Activated CD8-positive, alpha-beta memory T cell treated with anti-CD3 and anti-CD28 coated beads for 36 hours (primary cell): Measurements from ENCODE around the gene SLC16A10. TPM values are rescaled to one million over a fixed set of nuclear protein-coding genes. Genes with fewer than 3 reads are reported as not detected.
"Not testable (repeated sequence)": the region's sequence is repeated elsewhere in the genome, so short reads cannot be mapped to it uniquely, and the experiment has no call there.

Experiments used
- CTCF ChIA-PET: fragments of 350-600 bp; sonication (Branson Sonifier 250); formaldehyde crosslinking; loops from one replicate; lab custom pipeline; 2021; ENCODE audit warnings: antibody characterized with exemption; lab: Charles Lee
- POLR2A ChIA-PET: fragments of 350-600 bp; sonication (Branson Sonifier 250); formaldehyde crosslinking; loops from one replicate; lab custom pipeline; 2021; ENCODE audit warnings: antibody characterized with exemption; lab: Charles Lee
- total RNA-seq, 2 experiments: library from RNA; stranded (reverse); gene quantifications; one replicate each; pipeline ENCODE4 v1.2.3, GENCODE V29; 2021

Gene SLC16A10
- total RNA-seq, result 1 to 10 TPM; 4.4 to 5.3 TPM

DNA sequence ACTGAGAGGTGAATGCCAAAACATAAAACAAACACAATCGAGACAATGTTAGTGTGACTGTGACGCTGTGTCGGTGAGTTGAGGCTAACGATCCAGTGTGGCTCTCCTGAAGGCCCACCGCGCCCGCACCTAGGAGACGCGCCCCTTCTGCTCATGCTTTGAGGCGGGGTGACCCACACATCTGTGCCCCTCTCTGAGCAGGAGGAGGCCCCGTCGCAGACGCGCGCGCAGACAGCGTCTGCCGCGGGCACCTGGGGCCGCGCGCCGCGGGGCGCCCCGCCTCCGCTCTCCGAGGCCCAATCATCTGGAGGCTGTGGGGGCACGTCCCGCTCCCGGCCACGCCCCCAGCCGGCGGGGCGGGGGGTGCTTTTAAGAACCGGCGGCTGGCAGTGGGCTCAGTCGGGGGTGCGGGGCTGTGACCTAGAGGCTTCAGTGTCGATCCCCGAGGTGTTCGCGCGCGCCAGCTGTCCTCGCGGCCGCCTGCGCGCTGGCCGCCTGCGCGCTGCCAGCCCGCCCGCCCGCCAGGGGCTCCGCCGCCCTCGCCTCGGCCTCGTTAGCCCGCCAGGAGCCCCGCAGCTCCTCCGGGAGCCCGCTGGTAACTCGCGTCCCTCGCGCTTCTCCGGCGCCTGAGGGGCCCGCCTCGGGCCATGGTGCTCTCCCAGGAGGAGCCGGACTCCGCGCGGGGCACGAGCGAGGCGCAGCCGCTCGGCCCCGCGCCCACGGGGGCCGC lies at the start of gene SLC16A10:
TSS of gene SLC16A10 (plus strand) at position 398 of the 730 bp plus-strand sequence. CDS start at position 648, 250 bp downstream.
- ChIA-PET POLR2A (interaction anchor here (1.4 kb wide), 1 partner anchor 272 kb away, joined by 5 read pairs; the partner anchor contains the start of gene CDK19), CTCF (interaction anchor here (0.9 kb wide), 1 partner anchor 172 kb away, joined by 4 read pairs; a partner anchor contains a TSS)

GRCh38 chr6:111038534-111039252 lies 48.6 kb upstream of the SLC16A10 start:
- POLR2A ChIA-PET, result no interaction called here

DNA sequence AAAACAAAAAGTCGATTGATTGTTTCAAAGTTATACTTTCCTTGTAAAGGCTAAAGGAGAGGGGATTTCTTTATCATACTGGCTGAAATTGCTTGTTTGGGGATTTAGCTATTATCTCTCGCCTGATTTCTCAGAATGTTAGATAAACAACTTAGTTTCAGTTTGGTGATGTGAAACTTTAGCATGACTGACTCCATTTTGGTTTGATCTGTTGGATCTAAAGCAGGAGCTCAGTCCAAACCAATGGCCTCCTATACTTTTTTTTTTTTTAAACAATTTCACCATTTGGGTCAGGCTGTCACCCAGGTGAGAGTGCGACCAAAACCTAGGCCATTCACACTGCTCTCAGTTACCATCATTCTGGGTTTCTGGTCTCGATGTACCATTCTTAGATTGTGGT lies 45.4 kb upstream of the SLC16A10 start:
- POLR2A ChIA-PET, result no interaction called here
- CTCF ChIA-PET, result interaction anchor here (0.7 kb wide), 1 partner anchor 115 kb away, joined by 3 read pairs; no protein-coding TSS in a partner anchor

More at GRCh38 chr6:111038534-111039252, 48.6 kb upstream of the SLC16A10 start:
- CTCF ChIA-PET, result no interaction called here

GRCh38 chr6:111047244-111047643 lies 40.1 kb upstream of the SLC16A10 start:
- POLR2A ChIA-PET, result no interaction called here
- CTCF ChIA-PET, result interaction anchor here (0.6 to 1.5 kb wide), 3 partner anchors 11 to 163 kb away, joined by 3 read pairs; no protein-coding TSS in a partner anchor

- ChIA-PET CTCF (no interaction called here), POLR2A (no interaction called here)
Measured at GRCh38 chr6:111050261-111051023, 36.9 kb upstream of the SLC16A10 start.

GRCh38 chr6:111052171-111052570 lies 35.1 kb upstream of the SLC16A10 start:
- CTCF ChIA-PET, result no interaction called here
- POLR2A ChIA-PET, result no interaction called here

DNA sequence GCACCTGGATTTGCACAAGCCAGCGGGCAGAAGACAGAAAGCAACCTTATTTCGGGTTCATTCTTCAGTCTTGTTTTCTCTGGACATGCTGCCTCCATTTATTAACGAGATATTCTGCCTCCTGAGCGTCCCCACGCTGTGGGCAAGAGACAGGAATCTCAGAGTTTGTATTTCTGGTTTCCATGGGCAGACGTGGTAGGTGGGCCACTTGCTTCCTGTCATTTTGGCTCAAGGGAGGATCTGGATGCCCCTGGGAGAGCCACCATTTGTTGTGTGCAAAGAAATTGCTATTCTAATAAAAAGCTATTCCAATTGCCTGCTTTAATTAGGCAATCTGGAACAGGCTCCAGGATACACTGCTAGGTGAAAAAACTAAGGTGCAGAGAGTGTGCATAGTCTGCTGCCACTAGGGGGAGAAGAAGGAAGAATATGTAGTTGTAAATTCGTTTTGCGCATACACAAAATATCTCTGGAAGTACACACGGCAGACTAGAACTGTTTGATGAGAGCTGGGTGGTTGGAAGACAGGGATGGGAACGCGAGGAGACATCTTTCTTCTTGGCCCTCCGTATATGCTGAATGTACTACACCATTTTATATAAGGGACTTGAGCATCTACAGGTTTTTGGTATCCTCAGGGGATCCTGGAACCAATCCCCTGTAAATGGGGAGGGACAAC lies 30.1 kb upstream of the SLC16A10 start:
- POLR2A ChIA-PET, result no interaction called here
- CTCF ChIA-PET, result interaction anchor here (0.8 to 2.5 kb wide), 7 partner anchors 10 to 162 kb away, joined by 3 to 15 read pairs (median 4); no protein-coding TSS in a partner anchor

- ChIA-PET CTCF (no interaction called here), POLR2A (no interaction called here)
Measured at GRCh38 chr6:111061508-111061907, 25.8 kb upstream of the SLC16A10 start.

GRCh38 chr6:111061985-111062384 lies 25.3 kb upstream of the SLC16A10 start:
- CTCF ChIA-PET, POLR2A ChIA-PET: not testable (repeated sequence)

- POLR2A ChIA-PET, CTCF ChIA-PET: not testable (repeated sequence)
Measured at GRCh38 chr6:111062860-111063259, 24.4 kb upstream of the SLC16A10 start.

- CTCF ChIA-PET, result interaction anchor here (1.6 kb wide), 1 partner anchor 11 kb away, joined by 5 read pairs; no protein-coding TSS in a partner anchor
- POLR2A ChIA-PET, result no interaction called here
Measured at GRCh38 chr6:111068109-111068865, 19.0 kb upstream of the SLC16A10 start.

GRCh38 chr6:111068866-111069234 lies 18.5 kb upstream of the SLC16A10 start:
- POLR2A ChIA-PET, result no interaction called here
- CTCF ChIA-PET, result interaction anchor here (1.6 kb wide), 1 partner anchor 11 kb away, joined by 5 read pairs; no protein-coding TSS in a partner anchor

DNA sequence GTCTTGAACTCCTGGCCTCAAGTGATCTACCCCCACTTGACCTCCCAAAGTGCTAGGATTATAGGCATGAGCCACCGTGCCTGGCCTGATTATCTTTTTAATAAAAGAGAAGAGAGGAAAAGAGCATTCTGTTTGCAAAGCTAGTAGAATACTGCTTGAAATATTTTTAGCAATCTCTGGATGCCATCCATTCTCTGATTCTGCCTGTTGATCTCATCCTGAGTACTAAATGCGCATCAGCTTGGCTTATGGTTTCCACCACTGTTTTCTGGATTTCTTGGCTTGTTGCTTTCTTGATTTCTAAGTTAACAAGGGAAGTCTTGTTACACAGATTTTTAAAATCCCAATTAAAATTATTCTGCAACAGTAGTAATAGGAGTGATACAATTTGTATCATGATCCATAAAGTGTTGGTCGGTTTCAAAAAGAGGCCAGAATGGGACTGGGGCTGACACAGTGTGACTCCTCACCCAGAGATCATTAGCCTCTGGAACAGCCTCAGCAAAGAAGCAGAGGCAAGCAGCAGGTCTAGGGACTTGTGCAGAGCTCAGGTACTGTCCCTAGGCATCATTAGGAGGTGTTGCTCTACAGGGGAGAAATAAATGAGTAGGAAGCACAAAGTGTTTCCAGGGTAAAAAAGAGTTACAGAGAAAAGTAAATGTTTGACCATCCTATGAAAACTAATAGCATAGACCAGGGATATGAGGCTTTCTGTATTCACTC lies 17.8 kb upstream of the SLC16A10 start:
- POLR2A ChIA-PET, result no interaction called here
- CTCF ChIA-PET, result interaction anchor here (1.6 kb wide), 1 partner anchor 12 kb away, joined by 5 read pairs; no protein-coding TSS in a partner anchor

- CTCF ChIA-PET, result no interaction called here
- POLR2A ChIA-PET, result no interaction called here
Measured at GRCh38 chr6:111070105-111071005, 16.9 kb upstream of the SLC16A10 start.

DNA sequence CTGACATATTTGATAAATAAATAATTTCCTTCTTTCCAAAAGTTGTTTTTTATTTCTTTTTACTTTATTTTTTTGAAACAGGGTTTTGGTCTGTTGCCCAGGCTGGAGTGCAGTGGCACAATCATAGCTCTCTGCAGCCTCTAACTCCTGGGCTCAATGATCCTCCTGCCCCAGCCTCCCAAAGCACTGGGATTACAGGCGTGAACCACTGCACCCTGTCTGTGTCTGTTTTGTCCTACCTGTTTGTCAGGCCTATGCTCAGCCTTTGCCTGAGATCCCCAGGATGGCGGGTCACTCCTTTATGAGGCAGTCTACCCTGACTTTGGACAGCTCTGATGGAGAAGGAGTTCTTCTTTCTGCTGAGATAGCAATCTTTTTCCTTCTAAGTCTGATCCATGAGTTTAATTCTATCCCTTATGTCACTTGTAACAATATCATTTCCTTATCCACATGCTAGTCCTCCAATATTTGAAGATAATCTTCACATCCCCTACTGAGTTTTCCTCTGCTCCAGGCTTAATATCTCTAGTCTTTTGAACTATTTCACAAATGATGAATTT lies 14.4 kb upstream of the SLC16A10 start:
- CTCF ChIA-PET, result no interaction called here

DNA sequence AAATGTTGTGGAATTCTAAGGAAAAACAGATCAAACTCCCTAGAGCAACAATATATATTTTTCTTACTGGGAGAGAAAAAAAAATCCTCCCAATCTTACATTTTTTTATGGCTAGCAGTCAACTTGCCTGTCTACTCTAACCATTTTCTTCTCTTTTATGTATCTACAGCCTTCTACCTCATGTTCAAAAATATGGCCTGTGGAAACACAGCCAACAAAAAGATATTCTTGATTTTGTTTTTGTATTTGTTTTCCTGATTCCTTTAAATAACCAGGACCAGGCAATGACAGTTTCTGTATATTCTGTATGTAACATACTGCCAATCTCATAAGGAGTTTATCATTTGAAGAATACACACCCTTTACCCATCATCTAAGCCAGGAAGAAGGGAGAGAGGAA lies 13.0 kb upstream of the SLC16A10 start:
- POLR2A ChIA-PET, result no interaction called here
- CTCF ChIA-PET, result no interaction called here

More for the DNA sequence above, 14.4 kb upstream of the SLC16A10 start:
- POLR2A ChIA-PET, result no interaction called here
